Activated CD8-positive, alpha-beta memory T cell treated with anti-CD3 and anti-CD28 coated beads, Interleukin-2, amount 50 U/mL, for 24 hours (primary cell): ENCODE measurements around the gene ANGPT4.
A peak's percentile ranks its signal among the peaks of the same experiment; 100 is the strongest.

Experiments used
- DNase-seq: peaks from one replicate; pipeline ENCODE4 v3.0.0-alpha.2; 2020; ENCODE audit errors: extremely low read depth

ANGPT4 gene, protein sequence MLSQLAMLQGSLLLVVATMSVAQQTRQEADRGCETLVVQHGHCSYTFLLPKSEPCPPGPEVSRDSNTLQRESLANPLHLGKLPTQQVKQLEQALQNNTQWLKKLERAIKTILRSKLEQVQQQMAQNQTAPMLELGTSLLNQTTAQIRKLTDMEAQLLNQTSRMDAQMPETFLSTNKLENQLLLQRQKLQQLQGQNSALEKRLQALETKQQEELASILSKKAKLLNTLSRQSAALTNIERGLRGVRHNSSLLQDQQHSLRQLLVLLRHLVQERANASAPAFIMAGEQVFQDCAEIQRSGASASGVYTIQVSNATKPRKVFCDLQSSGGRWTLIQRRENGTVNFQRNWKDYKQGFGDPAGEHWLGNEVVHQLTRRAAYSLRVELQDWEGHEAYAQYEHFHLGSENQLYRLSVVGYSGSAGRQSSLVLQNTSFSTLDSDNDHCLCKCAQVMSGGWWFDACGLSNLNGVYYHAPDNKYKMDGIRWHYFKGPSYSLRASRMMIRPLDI

DNA sequence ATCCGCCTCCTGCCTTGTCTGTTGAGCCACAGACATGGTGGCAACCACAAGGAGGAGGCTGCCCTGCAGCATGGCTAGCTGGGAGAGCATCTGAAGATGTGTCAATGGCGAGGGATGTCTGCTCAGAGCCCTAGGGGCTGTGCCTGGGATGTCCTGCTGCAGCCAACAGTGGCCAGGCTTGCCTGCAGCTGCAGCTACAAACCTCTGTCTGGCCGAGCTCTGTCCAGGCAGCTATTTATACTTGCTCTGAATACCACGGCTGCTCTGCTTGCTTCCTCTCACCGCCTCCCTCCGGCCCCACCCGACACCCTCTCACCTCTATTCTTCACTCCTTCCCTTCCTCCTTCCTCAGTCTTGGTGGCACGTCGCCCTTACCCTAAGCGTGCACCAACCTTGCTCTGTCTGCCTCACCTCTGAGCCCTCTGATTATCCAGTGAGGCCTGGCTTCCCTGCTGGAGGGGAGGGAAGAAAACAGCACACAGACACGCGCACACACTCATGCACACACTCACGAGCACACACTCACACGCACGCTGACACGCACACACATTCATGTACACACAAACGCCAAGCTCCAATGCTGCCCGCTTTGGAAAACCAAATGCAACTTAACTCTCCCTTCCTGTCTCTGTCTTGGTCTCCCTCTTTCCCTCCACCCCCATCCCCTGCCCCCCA is at the start of gene ANGPT4:
Gene ANGPT4, minus strand, starts transcription at position 210 of the 675 bp plus-strand sequence. Its CDS starts 120 bp downstream, at position 90.
- no peak for DNase-seq

DNA sequence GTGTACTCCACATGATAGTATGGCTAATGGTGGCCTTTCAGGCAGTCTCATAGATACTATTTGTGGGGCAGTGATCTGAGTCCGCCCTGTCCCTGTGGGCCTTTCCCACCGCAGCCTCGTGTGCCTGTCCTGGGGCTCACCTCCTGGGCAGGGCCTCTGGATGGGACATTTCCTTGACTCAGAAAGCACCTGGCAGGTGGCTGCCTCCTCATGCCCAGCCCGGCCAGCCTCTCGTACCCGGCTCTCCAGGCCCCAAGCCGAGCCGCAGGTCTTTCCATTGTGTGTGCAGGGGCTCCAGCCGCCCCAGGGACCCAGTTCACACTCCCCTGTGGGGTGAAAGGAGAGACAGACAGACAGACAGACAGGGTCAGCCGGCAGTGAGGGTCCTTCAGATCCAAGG is 47.7 kb upstream of the ANGPT4 start:
- no peak for DNase-seq

DNA sequence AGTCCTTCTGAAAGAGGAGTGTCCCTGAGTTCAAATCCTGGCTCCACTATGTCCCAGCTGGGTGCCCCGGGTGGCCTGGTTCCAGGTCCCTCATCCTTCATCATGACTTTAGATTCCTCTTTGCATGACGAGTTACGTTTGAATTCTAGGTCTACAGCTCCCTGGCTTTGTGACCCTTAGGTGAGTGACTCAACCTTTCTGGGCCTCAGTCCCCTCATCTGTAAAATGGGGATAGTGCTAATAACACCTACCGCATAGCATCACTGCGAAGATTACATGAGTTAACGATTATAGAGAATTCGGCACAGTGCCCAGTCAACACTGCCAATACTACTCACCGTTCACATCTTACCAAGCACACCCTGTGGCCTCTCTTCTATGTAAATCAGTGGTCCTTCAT is 46.5 kb upstream of the ANGPT4 start:
- DNase-seq = no peak

DNA sequence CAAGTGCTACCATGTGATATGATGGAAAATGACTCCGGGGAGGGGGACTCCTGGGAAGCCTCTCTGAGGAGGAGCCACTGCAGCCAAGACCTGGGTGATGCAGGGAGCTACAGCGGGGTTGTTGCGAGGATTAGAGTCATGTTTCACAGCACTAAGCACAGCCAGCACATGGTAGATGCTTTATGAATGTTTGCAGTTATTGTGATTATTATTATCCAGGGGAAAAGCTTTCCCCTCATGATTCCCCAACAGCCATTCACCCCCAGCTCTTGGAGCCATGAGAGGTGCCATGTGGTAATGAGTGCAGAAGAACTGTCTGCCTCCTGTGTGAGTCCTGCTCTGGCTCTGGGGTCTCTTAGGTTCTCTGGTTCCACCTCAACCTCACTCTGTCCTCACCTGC is 46.1 kb upstream of the ANGPT4 start:
- no peak for DNase-seq

DNA sequence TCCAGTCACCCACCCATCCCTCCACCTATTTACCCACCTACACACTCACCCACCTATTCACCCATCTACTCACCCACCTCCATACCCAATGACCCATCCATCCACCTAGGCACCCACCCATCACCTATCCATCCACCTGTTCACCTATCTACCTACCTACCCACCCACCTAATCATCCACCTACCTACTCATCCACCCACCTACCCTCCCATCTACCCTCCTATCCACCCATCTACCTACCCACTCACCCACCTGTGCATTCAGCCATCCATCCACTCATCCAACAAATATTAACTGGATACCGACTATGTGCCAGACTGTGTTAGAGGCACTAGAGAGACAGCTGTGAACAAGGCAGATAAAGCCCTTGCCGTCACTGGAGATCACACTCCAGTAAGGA is 45.6 kb upstream of the ANGPT4 start:
- DNase-seq = no peak

DNA sequence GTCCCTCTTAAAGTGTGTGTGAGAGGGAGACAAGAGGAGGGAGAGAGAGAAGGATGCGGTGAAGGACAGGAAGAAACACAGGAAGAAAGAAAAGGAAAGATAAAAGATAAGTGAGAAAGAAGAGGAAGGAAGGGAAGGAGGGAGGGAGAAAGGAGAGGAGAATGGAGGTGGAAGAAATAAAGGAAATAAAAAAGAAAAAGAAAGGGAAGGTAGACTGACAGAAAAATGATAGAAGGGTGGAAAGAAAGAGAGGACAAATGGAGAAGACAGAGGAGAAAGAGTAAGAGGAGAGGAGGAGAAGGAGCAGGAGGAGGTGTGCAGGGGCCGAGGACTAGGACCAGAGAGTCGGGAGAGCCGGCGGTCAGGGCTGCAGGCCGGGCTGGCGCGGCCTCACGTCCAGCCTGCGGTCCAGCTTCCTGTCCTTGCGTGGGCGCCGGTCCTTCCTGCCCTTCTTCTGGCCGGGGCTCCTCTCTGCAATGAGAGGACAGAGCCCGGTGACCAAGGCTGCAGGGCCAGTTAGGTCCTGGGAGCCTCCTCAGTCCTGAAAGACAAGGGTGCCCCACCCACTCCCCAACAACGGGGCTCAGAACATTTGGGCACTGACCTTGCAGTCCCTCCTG is 44.0 kb upstream of the ANGPT4 start:
- no peak for DNase-seq

DNA sequence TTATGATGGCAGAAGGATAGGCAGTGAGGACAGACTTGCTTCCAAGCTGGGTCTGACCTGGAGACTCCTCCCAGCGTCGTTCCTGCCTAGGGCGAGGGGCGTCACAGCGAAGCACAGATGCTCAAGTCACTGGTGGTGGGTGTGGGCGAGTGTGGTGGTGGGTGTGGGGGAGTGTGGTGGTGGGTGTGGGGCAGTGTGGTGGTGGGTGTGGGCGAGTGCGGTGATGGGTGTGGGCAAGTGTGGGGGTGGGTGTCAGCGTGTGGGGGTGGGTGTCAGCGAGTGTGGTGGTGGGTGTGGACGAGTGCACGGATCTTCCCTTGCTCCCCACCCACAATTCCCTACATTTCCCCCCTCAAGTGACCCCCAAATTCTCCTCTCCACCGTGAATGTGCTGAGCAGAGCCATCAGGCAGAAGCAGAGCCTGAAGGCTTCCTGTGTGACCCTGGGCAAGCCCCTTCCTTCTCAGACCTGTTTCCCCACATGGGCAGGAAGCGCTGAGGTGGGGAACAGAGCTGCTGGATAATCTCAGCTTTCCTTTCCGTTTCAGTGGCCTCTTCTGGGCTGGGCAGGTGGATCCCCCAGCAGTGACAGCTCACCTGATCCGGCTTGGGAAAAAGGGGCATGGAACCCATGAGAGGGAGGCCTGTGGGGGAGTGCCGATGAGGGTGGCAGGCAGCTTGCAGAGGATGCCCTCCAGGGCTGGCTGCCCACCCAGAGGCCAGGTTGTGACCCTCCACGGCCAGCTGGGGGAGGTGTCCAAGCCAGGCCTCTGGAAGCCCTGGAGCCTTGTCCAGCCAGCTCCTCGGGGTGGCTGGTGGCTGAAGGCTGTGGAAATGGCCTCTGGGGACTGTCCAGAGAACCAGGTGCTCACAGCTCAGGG is 43.0 kb upstream of the ANGPT4 start:
- DNase-seq = no peak

DNA sequence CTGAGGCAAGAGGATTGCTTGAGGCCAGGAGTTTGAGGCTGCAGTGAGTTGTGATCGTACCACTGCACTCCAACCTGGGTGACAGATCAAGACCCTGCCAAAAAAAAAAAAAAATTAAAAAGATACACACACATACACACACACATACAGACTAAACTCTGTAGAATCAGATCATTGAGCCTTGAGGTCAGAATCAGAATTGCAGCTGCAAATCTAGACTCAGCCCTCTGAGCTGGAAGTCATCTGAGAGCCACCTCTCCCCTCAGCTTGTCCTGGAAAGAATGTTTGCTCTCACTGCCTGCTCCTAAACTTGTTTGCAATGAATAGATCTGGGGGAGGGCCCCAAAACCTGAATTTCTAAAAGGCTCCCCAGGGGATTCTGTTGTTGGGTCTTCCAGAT is 41.4 kb upstream of the ANGPT4 start:
- no peak for DNase-seq

DNA sequence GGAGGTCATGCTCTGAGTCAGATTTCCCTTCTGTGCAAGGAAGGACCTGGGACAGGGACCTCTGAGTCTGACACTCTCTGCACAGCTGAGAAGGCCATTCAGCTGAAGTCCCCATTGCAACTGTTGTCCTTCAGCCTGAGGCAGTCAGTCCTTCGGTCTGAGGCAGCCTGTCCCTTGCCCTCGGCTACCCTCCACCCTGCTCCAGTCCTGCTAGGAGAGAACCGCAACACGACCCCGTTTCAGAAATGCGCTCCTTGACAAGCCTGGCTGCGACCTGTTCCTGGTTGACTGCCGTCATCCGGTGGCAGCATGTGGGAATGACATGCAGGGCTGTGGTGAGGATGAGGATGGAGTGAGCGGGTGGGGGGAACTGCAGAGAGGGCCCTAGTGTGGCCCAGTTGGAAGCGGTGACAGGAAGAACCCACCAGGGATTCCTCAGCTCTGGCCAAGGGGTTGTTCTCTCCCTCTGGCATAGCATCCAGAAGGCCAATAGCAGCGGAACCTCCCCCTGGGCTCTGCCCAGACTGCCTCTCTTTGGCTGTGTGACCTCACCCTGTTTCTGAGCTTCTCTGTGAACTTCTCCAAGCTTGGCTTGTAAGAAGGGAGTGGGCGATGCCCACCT is 40.3 kb upstream of the ANGPT4 start:
- DNase-seq = peak; percentile 27

DNA sequence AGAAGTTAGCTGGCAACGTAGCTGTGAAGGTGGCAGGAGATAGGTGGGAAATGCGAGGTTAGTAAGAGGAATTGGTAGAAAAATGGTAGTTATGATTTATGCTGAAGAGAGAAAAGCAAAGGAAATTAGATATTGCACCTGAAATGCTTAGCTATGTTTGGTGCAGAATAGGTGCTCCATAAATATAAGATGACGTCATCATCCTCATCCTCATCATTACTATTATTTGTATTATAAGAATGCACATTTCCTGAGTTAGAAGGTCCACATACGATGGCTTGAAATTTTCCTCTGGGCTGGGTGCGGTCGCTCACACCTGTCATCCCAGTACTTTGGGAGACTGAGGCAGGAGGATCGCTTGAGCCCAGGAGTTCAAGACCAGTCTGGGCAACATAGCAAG is 39.5 kb upstream of the ANGPT4 start:
- no peak for DNase-seq

DNA sequence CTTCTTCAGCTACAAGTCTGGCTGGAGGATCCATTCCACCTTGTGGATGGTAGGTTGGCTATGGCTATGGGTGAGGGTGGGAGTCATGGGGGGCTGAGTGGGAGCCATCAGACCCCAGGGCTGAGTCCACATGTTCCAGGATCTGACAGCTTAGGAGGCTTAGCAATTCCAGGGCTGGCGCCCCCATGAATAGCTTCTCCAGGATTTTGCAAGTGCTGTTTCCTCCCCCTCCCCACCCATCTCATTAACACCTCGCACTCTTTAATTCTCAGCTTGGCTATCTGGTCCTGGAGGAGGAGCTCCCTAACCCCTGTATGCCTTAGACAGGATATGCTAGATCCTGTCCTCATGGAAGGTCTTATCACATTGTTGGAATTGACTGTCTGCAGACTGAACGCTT is 39.0 kb upstream of the ANGPT4 start:
- no peak for DNase-seq

DNA sequence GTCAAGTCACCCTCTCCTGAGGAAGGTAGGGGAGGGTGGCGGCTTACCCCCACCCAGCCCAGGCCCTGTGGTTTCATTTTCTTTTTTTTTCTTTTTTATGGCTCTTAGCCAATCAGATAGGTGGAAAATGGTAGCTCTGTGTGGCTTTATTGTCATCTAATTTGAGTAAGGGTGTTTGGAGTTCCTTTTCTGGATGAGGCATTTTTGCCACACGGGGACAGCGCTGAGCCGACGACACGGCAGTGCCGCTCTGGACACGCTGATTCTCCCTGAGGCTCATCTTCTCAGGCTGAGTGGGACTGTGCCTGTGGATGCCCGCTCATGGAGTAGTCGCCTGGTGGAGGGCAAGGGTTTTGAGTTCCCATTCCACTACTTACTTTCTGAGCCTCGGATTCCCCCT is 37.6 kb upstream of the ANGPT4 start:
- DNase-seq = no peak

DNA sequence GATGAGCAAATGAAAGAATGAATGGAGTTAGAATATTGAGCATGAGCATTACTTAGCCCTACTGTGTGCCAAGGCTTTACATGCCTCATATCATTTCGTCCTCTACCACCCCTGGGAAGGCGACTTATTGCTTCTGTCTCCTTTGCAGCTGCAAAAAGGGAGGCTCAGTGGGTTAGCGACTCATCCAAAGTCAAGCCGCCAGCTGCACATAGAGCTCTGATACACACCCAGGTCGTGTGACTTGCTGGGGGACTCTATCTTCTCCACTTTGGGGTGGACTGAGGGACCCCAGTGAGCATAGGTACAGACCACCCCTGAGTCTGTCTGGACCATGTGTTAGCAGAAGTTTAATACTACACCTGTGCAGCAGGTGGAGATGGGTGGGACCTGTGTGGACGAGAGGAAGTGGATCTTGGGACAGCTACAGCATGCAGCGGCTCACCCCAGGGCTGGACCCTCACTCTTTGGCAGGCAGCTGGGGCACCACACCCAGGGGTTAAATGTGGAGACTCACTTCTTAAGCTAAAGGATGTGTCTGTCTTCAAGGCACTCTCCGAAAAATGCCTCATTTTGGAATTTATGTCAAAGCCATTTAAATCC is 36.2 kb upstream of the ANGPT4 start:
- no peak for DNase-seq

DNA sequence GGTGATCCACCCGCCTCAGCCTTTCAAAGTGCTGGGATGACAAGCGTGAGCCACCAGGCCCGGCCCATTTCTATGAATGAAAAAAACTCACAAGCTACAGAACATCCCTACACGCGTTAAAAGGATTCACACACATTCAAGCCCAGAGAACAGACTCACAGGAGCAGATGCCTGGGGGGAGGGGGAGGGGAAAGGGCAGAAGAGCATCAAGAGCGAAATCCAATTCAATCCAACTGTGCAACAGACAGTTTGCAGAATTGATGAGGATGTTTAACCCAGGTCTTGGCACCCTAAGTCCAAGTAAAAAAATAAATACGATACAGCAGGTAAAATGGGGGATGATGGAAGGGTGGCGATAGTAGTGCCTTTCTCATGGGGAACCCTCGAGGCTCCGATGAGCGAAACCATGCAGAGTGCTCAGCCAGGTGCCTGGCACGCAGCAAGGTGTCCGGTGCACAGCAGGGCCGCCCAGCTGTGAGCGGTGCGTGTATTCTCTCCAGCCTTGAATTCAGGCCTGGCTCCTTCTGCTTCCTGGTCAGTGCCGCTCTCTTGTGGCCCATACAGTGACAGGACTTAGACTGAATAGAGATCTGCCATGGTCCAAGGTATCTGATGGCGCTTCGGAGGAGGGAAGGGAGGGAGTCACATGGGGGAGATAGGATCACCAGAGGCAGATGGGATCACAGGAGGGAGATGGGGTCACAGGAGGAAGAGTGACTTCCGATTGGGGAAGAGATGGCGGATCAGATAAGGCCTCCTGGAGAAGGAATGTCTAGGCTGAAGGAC is 35.4 kb upstream of the ANGPT4 start:
- no peak for DNase-seq

DNA sequence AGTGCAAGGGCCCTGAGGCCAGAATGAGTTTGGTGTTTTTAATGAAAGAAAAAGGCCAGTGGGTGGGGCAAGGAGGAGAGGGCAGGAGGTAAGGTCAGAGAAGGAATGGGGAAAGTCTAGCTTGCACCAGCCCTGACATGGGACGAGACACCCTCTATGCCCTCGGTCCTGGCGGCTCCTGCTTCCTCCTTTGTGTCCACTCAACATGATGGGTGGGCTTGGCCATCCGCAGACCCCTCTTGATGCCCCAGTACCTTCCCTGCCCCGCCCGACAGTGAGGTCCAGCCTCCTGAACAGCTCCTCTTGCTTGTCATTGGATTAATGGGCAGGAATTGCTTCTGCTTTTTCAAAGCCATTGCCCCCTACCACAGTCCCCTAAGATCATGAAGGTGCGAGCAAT is 33.6 kb upstream of the ANGPT4 start:
- DNase-seq = no peak

DNA sequence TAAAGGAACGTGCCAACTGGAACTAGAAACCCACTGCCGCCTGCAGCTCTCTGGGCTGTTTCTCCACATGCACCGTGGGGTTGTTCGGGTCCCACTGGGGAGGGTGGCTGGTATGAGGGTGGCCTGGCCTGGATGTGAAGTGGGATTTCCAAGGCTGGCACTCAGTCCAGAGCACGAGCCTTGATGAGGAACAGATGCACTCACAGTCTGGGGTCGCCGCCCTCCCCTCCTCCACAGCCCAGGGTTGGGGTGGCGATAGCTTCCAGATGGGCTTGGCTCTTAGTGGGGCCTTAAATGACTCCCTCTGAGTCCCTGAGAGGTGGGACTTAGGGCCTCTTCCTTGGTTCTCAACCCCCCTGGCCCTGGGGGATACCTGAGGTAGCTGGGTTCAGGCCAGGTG is 30.7 kb upstream of the ANGPT4 start:
- DNase-seq = no peak

DNA sequence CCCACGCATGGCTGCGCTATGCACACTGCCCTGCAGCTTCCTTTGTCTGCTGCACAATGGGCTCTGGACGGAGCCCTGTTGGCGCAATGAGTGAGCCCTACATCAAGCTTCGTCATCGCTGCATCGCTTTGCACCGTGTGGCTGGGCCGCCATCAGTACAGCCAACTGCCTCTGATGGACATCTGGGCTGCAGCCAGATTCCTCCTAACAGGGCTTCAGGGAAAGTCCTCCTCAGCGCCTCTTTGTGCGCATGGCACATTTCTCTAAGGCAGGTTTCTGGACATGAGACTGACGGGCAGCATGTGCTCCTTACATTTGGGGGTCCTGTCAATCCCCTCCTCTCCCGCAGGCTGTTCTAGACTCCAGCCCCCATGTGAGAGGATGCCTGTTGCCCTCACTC is 29.7 kb upstream of the ANGPT4 start:
- no peak for DNase-seq

DNA sequence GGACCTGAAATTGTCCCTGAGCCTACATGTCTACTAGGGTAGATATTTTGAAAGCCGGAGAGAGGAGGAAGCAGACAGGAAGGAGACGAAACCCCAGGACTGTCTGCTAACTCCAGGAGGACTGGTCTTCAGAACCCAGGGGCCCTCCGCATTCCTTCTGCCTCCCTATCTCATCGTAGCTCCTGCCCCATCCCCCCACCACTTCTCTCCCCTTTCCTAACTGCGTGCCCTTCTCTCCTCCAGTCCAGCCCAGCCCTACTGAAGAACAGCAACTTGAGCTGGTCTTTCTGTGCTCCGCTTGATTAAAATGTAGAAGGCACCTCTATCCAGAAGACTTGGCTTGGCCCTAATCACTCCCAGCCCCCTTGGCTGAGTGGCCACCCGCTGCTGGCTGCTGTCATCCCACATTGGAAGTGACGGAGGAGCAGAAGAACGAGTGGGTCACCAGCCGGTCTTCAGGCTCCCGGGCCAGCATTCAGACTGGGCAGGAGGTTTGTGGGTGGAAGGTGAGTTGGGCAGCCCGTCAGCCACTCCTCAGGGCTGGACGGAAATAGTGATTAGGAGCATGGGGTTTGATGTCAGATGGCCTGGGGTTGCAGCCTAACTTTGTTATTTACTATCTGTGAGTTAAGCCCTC is 28.8 kb upstream of the ANGPT4 start:
- DNase-seq = no peak

DNA sequence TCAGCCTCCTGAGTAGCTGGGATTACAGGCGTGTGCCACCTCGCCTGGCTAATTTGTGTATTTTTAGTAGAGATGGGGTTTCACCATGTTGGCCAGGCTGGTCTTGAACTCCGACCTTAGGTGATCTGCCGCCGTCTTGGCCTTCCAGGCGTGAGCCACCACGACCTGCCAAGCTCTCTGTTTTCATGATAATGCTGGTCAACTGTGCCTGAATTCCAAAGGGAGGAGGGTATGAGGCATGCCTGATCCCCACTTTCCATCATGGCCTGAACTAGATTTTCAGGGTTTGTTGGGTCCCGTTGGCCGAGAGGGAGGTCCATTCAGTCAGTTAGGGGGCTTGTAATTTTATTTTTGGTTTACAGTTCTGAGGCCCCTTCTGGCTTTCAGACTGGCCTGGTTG is 28.0 kb upstream of the ANGPT4 start:
- DNase-seq = no peak

DNA sequence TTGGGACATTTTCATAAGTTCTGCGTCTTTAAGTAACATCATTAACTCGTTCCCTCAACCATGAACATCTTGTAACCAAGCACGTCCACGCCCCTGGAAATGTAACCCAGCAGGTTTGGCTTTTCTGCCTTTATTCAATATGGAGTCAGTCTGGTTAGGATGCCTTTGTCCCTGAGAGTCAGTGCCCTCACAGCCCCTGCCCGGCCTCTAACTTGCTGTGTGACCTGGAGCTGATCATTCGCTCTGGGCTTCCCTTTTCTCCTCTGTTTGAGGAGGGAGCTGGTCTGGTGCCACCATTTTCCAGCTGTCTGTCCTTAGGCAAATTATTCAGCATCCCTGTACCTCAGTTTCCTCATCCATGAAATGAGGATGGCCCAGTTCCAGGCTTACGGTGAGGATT is 26.5 kb upstream of the ANGPT4 start:
- no peak for DNase-seq
